Measurements from ENCODE around the gene TUBA1C. TPM values are rescaled to one million over a fixed set of nuclear protein-coding genes. Genes with fewer than 3 reads are reported as not detected.

TUBA1C gene
- total RNA-seq, result 449 and 490 TPM in 2 replicates

DNA sequence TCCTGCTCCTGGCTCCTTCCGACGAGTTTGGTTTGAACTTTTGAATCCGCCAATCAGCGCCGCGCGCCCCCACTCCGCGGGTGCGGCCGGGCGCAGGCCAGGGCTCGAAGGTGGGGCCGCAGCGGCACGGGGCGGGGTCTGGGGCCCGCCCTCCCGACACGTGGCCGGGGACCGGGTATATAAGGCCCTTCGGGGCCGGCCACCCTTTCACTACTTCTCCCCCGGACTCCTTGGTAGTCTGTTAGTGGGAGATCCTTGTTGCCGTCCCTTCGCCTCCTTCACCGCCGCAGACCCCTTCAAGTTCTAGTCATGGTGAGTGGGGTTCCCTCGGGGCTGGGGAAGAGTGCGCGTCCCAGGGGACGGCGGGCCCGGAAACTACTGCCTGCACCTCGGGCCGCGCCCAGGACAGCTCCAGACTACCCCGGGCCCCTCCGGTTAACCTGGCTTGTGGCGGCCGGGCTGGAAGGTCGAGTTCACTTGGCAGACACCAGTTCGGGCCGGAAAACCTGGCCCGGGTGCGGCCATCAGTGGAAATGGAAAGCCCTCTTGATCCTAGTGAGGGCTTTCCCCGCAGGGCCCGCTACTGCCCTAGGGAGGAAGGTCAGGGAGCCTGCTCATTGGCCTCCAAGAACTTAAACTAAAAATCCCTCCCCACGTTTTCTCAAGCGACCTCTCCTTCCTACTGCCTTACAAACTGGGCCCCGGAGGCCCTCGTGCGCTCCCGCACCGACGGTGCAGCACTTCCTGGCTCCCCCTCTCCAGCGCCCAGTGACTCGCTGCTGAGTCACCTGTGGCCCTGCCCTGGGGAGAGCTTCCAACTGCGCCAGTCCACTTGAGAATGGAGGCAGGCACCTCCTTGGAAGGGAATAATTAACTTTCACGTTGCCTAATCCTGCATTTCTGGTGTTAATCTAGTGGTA is at the start of gene TUBA1C:
TSS of gene TUBA1C (plus strand) at position 210 of the 920 bp plus-strand sequence. CDS start at position 310, 100 bp downstream.

DNA sequence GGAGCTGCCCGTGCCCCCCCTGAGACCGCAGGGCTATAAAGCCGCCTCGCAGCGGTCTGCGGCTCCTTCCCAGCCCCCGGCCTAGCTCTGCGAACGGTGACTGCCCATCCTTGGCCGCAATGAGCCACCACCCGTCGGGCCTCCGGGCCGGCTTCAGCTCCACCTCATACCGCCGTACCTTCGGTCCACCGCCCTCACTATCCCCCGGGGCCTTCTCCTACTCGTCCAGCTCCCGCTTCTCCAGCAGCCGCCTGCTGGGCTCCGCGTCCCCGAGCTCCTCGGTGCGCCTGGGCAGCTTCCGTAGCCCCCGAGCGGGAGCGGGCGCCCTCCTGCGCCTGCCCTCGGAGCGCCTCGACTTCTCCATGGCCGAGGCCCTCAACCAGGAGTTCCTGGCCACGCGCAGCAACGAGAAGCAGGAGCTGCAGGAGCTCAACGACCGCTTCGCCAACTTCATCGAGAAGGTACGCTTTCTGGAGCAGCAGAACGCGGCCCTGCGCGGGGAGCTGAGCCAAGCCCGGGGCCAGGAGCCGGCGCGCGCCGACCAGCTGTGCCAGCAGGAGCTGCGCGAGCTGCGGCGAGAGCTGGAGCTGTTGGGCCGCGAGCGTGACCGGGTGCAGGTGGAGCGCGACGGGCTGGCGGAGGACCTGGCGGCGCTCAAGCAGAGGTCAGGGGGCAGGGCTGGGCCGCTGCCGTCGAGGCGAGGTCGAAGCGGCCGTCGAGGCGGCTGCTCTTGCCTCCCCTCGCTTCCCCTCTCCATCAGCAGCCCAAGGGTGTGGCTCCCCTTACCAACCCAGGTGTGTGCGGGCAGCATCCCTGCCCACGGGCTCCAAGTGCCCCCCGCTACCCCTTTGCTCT is 30.4 kb downstream of the TUBA1C start, which contains the start of gene PRPH:
TSS of gene PRPH (plus strand) at position 66 of the 855 bp plus-strand sequence. CDS start at position 120, 54 bp downstream.

GRCh38 chr12:49322708-49323523 is 58.0 kb downstream of the TUBA1C start, which contains the start of gene TROAP:
Gene TROAP (plus strand): TSS chr12:49323255. CDS start chr12:49323609, 354 bp downstream.

Other genes with a start within 250 kb of the TUBA1C start
- 56.9 and 62.5 TPM in 2 replicates for gene PRKAG1, start 246.3 kb upstream of the TUBA1C start, total RNA-seq
- 21.1 and 23.6 TPM in 2 replicates for gene KMT2D, start 204.3 kb upstream of the TUBA1C start, total RNA-seq
- gene RHEBL1, start 195.1 kb upstream of the TUBA1C start, total RNA-seq, result not detected in 2 replicates
- gene DHH, start 170.3 kb upstream of the TUBA1C start, total RNA-seq, result not detected in 2 replicates
- 45.7 and 63.5 TPM in 2 replicates for gene LMBR1L, start 154.2 kb upstream of the TUBA1C start, total RNA-seq
- 1,105 and 1,347 TPM in 2 replicates for gene TUBA1B, start 133.7 kb upstream of the TUBA1C start, total RNA-seq
- 328 and 443 TPM in 2 replicates for gene TUBA1A, start 76.0 kb upstream of the TUBA1C start, total RNA-seq
- 1.3 TPM in 1 of 2 replicates, not detected in the other for gene PRPH, start 30.1 kb downstream of the TUBA1C start, total RNA-seq
- gene TROAP, start 58.2 kb downstream of the TUBA1C start, total RNA-seq, result 4.1 and 7.6 TPM in 2 replicates
- not detected in 2 replicates for gene C1QL4, start 72.1 kb downstream of the TUBA1C start, total RNA-seq
- 0.72 and 1.5 TPM in 2 replicates for gene DNAJC22, start 81.8 kb downstream of the TUBA1C start, total RNA-seq
- gene SPATS2, start 102.4 kb downstream of the TUBA1C start, total RNA-seq, result 18.2 and 22.7 TPM in 2 replicates